ENCODE results near the gene FFAR4. TPM values are rescaled to one million over a fixed set of nuclear protein-coding genes. Genes with fewer than 3 reads are reported as not detected.

Gene FFAR4
- total RNA-seq, 1 experiment from 2014 or later: not detected

DNA sequence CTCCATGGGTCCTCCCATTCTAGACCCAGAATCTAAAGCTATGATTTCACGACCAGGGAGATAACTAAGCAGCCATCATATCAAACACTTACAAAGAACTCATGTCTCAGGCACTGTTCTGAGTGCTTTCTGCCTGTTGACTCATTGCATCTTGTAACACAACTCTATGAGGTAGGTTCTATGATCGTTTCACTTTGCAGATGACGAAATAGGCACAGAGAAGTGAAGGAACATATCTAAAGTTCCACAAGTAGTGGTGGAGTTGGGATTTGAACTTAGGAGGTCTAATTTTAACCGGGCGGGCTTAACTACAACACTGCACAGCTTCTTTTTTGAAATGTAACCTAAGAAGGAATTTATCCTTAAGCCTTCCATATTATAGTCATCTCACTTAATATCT is 31.7 kb downstream of the FFAR4 start:
- Histone ChIP-seq H3K27ac (no peak overlapping the region), H3K9me3 (replicated peaks) (no peaks in the 10 kb centered on the region), H3K27me3 (replicated peaks) (no peaks in the 10 kb centered on the region), H3K36me3 (peaks cover 3% of the 10 kb centered on the region; the same call in 1 of the 2 replicates), H3K4me3 (no peak overlapping the region), H3K4me1 (replicated peaks) (peaks cover 53% of the 10 kb centered on the region)
- no peak for DNase-seq (ENCODE audit: low read depth in 1 of 2, low spot score in 2 of 2)

DNA sequence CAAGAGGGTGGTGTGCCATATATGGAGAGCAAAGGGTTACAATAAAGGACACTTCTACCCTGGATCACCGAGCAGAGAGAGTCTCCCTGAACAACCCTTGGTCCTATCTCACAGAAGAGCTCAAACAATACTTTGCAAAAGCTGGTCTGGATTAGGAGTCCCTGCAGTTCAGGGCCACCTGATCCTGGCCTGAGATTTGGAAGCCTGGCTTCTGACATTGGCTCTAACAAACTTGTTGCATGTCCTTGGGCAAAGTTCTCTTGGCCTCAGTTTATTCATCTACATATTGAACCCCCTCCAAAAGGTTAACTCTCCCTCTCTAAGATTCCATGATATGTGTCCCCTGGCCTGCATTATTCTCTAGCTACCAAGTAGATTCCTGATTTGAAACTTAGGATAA is 32.9 kb downstream of the FFAR4 start:
- H3K4me1 ChIP-seq (replicated peaks): peaks cover 52% of the 10 kb centered on the region
- no peak overlapping the region for H3K27ac ChIP-seq
- H3K36me3 ChIP-seq: peaks cover 3% of the 10 kb centered on the region; the same call in 1 of the 2 replicates
- no peak overlapping the region for H3K4me3 ChIP-seq
- H3K27me3 ChIP-seq (replicated peaks): no peaks in the 10 kb centered on the region
- DNase-seq (ENCODE audit: low read depth in 1 of 2, low spot score in 2 of 2): no peak
- H3K9me3 ChIP-seq (replicated peaks): no peaks in the 10 kb centered on the region

DNA sequence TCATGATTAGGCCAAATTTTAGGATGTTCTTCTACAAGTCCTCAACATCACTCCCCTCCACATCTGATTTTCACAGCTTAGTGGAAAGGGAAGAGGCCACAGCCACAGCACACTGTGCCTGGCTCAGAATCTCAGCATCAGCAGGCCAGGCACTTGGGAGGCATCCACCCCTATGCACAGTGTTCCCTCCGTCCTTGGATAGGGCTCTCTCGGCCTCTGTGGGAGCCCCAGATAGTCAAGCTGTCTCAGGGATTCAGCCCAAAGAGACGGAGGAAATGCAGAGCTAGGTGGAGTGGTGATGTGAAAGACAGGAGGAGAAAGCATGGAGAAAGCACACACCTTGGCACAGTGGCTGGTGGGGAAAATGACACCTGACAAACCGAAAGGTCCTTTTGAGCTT is 33.3 kb downstream of the FFAR4 start:
- H3K9me3 ChIP-seq (replicated peaks): no peaks in the 10 kb centered on the region
- H3K27me3 ChIP-seq (replicated peaks): no peaks in the 10 kb centered on the region
- H3K4me1 ChIP-seq (replicated peaks): peaks cover 47% of the 10 kb centered on the region
- peaks cover 3% of the 10 kb centered on the region; the same call in 1 of the 2 replicates for H3K36me3 ChIP-seq
- no peak for DNase-seq (ENCODE audit: low read depth in 1 of 2, low spot score in 2 of 2)
- no peak overlapping the region for H3K27ac ChIP-seq
- H3K4me3 ChIP-seq: no peak overlapping the region

DNA sequence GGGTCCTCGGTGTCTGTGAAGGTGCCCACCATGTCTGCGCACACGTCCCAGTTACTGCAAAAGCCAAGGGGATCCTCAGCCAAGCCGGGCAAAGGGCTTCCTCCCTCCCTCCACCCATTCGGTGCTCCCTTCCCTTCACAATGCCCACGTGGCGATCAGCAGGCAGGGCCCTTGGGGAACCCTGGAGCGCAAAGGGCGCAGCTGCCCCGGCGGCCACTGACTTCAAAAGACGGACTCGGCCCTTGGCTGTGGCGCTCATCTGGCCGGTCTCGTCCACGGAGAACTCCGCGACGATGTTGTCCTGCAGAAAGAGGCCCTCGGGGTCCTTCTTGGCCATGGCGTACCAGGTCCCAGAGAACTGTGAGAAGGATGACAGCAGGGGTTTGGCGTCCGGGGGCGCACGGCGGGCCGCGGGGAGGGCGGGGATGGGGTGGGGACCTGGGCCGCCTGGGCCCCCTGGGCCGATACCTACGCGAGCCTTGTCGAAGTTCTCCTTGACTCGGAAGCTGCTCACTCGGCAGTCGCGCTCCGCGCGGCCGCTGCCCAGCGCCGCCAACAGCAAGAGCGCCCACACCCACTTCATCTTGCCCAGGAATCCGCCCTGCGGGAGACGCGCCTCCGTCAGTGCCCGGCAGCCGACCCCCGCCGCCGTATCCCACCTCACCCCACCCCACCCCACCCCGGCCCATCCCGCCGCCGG is 34.1 kb downstream of the FFAR4 start:
- Histone ChIP-seq H3K27ac (no peak overlapping the region), H3K9me3 (replicated peaks) (no peaks in the 10 kb centered on the region), H3K27me3 (replicated peaks) (no peaks in the 10 kb centered on the region), H3K36me3 (no peaks in the 10 kb centered on the region; the same call in 1 of the 2 replicates), H3K4me1 (replicated peaks) (peaks cover 39% of the 10 kb centered on the region), H3K4me3 (peak overlapping the region; percentile 43)
- no peak for DNase-seq (ENCODE audit: low read depth in 1 of 2, low spot score in 2 of 2)

DNA sequence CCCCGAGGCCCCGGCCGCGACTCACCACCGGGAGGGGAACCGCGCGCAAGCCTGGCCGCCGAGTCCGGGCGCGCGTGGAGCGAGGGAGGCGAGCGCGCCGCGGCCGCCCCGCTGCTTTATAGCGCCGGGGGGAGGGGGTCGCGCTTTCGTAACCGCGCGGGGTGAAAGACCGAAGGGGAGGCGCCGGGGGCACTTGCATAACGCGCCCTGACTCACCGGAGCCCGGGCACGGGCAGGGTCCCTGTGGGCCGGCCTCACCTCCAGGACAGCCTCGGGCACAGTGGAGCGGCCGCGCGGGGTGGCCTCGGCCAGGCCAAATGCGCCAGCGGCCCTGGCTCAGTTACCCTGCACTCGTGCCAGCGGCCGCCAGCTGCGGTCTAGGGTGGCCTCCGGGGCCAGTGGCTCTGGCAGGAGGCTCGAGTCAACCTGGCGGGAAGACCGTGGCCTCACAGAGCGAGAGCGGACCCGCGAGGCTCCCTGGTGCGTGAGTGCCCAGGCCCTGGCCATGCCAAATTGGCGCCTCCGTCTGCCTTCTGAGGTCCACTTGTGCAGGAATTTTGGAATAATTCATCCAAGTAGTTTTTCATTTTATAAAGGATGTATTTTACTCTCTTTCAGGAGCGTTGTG is 34.8 kb downstream of the FFAR4 start, which contains the start of gene RBP4:
TSS of gene RBP4 (minus strand) at position 90 of the 628 bp plus-strand sequence. CDS start 207 bp downstream, outside the sequence.
- Histone ChIP-seq H3K27me3 (replicated peaks) (no peaks in the 10 kb centered on the region), H3K27ac (peak within 1 kb of the TSS; percentile 27), H3K9me3 (replicated peaks) (no peaks in the 10 kb centered on the region), H3K4me1 (replicated peaks) (peaks cover 33% of the 10 kb centered on the region), H3K36me3 (no peaks in the 10 kb centered on the region; the same call in 1 of the 2 replicates), H3K4me3 (peak within 1 kb of the TSS; percentile 43)
- DNase-seq (ENCODE audit: low read depth in 1 of 2, low spot score in 2 of 2): peak; percentile 50 to 61

GRCh38 chr10:93601774-93602162 is 35.3 kb downstream of the FFAR4 start:
- peaks cover 27% of the 10 kb centered on the region for H3K4me1 ChIP-seq (replicated peaks)
- peak in 1 of 2 experiments; percentile 14 for DNase-seq (ENCODE audit: low read depth in 1 of 2, low spot score in 2 of 2)
- H3K27ac ChIP-seq: peak overlapping the region; percentile 27
- H3K4me3 ChIP-seq: peak overlapping the region; percentile 43
- H3K27me3 ChIP-seq (replicated peaks): no peaks in the 10 kb centered on the region
- H3K9me3 ChIP-seq (replicated peaks): no peaks in the 10 kb centered on the region
- H3K36me3 ChIP-seq: no peaks in the 10 kb centered on the region; the same call in 1 of the 2 replicates

- H3K27me3 ChIP-seq (replicated peaks): no peaks in the 10 kb centered on the region
Observed at GRCh38 chr10:93603023-93603422, 36.6 kb downstream of the FFAR4 start.

DNA sequence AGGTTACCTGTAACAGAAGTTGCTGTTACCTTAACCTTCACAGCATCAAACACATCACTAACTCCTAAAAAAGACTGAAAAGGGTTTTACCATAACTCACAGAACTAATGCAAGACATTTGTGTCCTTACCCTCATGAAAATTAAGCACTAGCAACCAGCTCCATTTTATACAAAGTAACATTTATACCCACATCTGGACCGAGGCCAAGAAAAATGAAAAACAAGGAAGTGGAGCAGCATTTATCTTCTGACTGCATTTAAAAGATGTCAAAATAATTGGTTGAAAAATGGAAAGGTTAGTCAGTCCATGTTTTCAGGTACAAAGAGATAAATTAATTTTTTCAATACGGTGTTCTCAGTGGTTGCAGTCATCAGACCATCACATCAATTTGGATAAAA is 37.7 kb downstream of the FFAR4 start:
- H3K36me3 ChIP-seq: no peaks in the 10 kb centered on the region
- H3K4me3 ChIP-seq: no peak overlapping the region
- H3K27ac ChIP-seq: no peak overlapping the region
- no peak for DNase-seq (ENCODE audit: low read depth in 1 of 2, low spot score in 2 of 2)
- H3K27me3 ChIP-seq (replicated peaks): no peaks in the 10 kb centered on the region
- no peaks in the 10 kb centered on the region; the same call in 1 of the 2 replicates for H3K9me3 ChIP-seq (replicated peaks)
- H3K4me1 ChIP-seq (replicated peaks): peaks cover 14% of the 10 kb centered on the region

More at GRCh38 chr10:93603023-93603422, 36.6 kb downstream of the FFAR4 start:
- Histone ChIP-seq H3K27ac (no peak overlapping the region), H3K4me3 (no peak overlapping the region), H3K36me3 (no peaks in the 10 kb centered on the region), H3K4me1 (replicated peaks) (peaks cover 18% of the 10 kb centered on the region), H3K9me3 (replicated peaks) (no peaks in the 10 kb centered on the region)
- no peak for DNase-seq (ENCODE audit: low read depth in 1 of 2, low spot score in 2 of 2)

DNA sequence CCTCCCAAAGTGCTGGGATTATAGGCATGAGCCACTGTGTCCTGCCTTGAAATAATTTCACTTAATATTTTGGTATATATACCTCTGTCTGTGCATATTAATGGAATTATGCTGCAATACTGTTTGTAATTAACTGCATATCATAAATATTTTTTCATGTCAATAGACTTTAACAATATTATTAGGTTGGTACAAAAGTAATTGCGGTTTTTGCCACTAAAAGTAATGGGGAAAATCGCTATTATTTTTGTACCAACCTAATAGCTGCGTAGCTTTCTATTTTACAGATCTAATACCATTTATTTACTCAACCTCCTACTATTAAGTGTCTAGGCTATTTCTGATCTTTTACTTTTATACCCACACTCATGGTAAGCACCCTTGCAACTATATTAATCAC is 42.0 kb downstream of the FFAR4 start:
- no peaks in the 10 kb centered on the region; the same call in 1 of the 2 replicates for H3K27me3 ChIP-seq (replicated peaks)

GRCh38 chr10:93612311-93612710 is 45.8 kb downstream of the FFAR4 start, which contains the start of gene PDE6C:
PDE6C (plus strand) TSS chr10:93612537; CDS start chr10:93612726, 189 bp downstream.
- no peak within 1 kb of the TSS for H3K27ac ChIP-seq
- no peaks in the 10 kb centered on the region; the same call in 1 of the 2 replicates for H3K27me3 ChIP-seq (replicated peaks)
- DNase-seq (ENCODE audit: low read depth in 1 of 2, low spot score in 2 of 2): no peak
- no peaks in the 10 kb centered on the region; the same call in 1 of the 2 replicates for H3K9me3 ChIP-seq (replicated peaks)
- H3K4me3 ChIP-seq: no peak within 1 kb of the TSS
- H3K4me1 ChIP-seq (replicated peaks): no peaks in the 10 kb centered on the region
- H3K36me3 ChIP-seq: no peaks in the 10 kb centered on the region

More for the DNA sequence above, 42.0 kb downstream of the FFAR4 start:
- Histone ChIP-seq H3K27ac (no peak overlapping the region), H3K9me3 (replicated peaks) (no peaks in the 10 kb centered on the region; the same call in 1 of the 2 replicates), H3K4me1 (replicated peaks) (no peaks in the 10 kb centered on the region), H3K36me3 (no peaks in the 10 kb centered on the region), H3K4me3 (no peak overlapping the region)
- no peak for DNase-seq (ENCODE audit: low read depth in 1 of 2, low spot score in 2 of 2)

- DNase-seq (ENCODE audit: low read depth in 1 of 2, low spot score in 2 of 2): no peak
- Histone ChIP-seq H3K4me1 (replicated peaks) (no peaks in the 10 kb centered on the region), H3K4me3 (no peak overlapping the region), H3K27ac (no peak overlapping the region), H3K9me3 (replicated peaks) (no peaks in the 10 kb centered on the region; the same call in 1 of the 2 replicates), H3K27me3 (replicated peaks) (no peaks in the 10 kb centered on the region; the same call in 1 of the 2 replicates), H3K36me3 (no peaks in the 10 kb centered on the region)
Observed at GRCh38 chr10:93613126-93613525, 46.7 kb downstream of the FFAR4 start.

GRCh38 chr10:93614101-93614825 is 47.8 kb downstream of the FFAR4 start:
- H3K4me3 ChIP-seq: no peak overlapping the region
- H3K36me3 ChIP-seq: no peaks in the 10 kb centered on the region
- no peak overlapping the region for H3K27ac ChIP-seq
- H3K9me3 ChIP-seq (replicated peaks): no peaks in the 10 kb centered on the region
- H3K27me3 ChIP-seq (replicated peaks): no peaks in the 10 kb centered on the region; the same call in 1 of the 2 replicates
- H3K4me1 ChIP-seq (replicated peaks): no peaks in the 10 kb centered on the region
- no peak for DNase-seq (ENCODE audit: low read depth in 1 of 2, low spot score in 2 of 2)

- Histone ChIP-seq H3K36me3 (no peaks in the 10 kb centered on the region), H3K9me3 (replicated peaks) (no peaks in the 10 kb centered on the region), H3K4me1 (replicated peaks) (no peaks in the 10 kb centered on the region), H3K27me3 (replicated peaks) (no peaks in the 10 kb centered on the region; the same call in none of the 2 replicates), H3K27ac (no peak overlapping the region), H3K4me3 (no peak overlapping the region)
- no peak for DNase-seq (ENCODE audit: low read depth in 1 of 2, low spot score in 2 of 2)
Observed at GRCh38 chr10:93615576-93616235, 49.2 kb downstream of the FFAR4 start.

Measured in SJSA1 (cell line).